Activated CD4-positive, alpha-beta T cell treated with anti-CD3 and anti-CD28 coated beads, Interleukin-10, Interleukin-2, amounts not matched to agents 100 ng/mL and 50 ng/mL, durations not matched to agents 16 hours and 8 hours (primary cell): ENCODE results near the gene GRIK3.

Source experiments
- DNase-seq: peaks from one replicate; pipeline ENCODE4 v3.0.0-alpha.2; 2020

Gene GRIK3

DNA sequence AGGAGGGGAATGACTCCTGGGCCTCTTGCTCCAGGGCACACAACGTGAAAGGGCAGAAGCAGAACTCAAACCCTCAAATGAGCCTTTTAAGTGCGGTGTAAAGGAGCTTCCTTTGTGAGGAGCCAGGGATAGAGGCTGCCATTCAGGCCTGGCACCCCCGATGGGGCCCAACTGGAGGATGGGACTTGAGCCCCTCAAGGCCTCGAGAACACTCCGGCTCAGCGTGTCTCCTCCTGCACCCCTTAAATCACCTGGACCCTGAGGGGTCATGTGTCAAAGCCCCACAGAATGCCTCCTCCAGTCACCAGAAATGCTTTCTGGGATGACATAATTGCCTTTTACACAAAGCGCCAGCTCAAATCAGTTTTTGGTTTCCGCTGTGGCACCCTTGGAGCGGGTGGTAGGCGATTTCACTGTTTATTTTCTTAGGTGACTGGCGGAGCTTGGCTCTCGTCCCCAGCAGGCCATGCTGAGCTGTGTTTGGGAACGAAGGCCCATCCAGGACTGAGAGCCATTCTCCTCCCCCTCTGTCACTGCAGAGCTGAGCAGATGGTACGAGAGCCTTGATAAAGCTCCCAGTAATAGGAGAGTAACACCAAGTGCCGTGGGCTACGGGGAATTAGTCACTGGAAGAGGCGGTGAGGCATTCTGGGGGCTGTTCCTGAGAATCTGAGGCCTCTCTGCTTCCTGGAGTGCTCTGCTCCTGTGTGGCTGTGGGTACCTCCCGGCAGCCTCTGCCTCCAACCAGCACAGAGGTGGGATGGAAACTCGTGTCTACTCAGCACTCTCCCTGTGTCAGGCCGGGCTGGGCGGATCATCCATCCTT, 163.0 kb downstream of the GRIK3 start:
- no peak for DNase-seq

DNA sequence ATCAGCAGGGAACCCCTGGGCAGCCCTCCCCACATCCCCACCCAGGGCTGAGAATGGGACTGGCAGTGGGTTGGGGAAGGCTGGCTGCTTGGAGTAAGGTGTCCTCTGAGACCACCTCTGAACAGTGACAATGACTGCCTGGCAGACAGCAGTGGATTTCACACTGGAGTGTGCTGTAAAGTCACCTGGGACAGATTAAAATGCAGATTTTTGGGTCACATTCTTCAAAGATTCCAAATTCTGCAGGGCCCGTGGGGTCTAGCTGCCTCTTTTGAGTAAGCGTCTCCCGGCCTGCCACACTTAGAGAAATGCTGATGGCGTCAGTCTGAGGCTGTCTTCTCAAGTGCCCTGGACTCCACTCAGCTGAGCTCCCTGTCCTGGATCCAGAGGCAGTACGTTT, 164.5 kb downstream of the GRIK3 start:
- DNase-seq = no peak

DNA sequence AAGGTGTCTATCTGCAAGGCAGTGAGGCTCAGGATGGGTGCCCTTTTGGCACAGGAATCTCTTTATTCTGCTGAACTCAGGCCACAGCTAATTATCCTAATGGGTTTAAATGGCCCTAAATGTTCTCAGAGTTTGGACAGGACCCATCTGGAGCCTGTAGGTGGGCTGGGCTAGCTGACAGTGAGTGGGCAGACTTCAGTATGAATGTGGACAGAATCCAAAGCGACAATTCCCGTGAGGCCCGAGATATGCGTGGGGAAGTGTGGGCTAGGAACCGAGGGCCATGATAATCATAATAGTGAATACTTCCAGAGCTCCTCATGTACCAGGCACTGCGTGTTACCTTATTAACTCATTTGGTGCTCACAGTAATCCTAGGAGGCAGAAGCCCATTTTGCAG, 165.3 kb downstream of the GRIK3 start:
- no peak for DNase-seq

DNA sequence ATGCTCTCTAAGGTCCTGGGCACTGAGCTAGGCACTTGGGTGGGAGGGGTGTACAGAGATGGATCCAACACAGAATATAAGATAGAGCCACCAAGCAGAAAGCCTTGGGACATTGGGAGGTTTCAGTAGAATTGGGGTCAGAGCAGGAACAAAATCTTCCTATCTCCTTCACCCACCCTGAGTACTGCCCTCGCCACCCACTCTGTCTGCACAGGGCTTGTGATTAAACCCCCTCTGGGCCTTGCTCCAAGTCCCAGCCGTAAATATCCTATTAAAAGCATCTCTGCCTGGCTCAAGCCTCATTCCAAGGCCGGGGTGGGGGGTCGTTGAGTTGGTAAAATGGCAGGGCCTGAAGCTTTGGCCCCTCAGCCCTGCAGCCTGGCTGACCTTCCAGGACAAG, 166.7 kb downstream of the GRIK3 start:
- DNase-seq = no peak

DNA sequence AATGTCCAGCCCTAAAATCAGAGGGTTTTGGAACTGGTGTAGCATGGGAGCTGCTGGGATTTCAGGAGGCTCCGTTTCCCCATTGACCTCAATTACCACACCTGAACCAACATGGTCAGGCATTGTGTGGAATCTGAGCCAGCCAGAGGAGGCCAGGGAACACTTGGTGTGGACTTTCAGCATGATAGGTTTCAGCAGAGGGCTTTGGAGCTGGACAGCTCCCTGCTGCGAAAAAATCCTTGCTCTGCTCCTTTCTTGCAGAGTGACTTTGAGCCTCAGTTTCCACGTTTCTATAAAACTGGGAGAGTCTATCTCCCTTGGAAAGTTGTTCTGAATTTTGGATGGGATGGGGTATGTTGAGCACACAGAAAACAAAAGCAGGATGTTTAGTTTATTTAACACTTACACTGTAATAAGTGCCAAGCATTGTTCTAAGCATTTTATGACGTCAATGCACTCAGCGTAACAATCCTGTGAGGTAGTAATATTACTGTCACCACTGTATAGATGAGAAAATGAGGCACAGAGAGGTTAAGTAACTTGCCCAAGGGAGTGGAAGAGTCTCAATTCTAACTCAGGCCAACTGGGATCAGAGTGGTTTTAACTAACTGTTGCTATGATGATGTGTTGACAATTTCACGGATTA, 168.0 kb downstream of the GRIK3 start:
- no peak for DNase-seq

DNA sequence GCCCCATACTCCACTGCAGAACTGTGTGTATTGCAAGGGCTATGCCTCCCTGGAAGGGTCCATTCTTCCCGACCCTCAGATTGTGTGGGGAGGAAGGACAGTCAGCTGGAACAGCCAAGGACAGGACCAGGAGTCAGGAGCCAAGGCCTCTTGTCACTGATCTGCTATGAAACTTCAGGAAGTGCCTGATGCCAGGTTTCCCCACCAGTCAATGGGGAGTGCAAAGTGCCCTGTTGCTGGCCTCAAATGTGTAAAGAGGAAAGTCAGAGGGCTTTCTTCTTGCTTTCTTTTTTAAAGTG, 168.8 kb downstream of the GRIK3 start:
- no peak for DNase-seq

DNA sequence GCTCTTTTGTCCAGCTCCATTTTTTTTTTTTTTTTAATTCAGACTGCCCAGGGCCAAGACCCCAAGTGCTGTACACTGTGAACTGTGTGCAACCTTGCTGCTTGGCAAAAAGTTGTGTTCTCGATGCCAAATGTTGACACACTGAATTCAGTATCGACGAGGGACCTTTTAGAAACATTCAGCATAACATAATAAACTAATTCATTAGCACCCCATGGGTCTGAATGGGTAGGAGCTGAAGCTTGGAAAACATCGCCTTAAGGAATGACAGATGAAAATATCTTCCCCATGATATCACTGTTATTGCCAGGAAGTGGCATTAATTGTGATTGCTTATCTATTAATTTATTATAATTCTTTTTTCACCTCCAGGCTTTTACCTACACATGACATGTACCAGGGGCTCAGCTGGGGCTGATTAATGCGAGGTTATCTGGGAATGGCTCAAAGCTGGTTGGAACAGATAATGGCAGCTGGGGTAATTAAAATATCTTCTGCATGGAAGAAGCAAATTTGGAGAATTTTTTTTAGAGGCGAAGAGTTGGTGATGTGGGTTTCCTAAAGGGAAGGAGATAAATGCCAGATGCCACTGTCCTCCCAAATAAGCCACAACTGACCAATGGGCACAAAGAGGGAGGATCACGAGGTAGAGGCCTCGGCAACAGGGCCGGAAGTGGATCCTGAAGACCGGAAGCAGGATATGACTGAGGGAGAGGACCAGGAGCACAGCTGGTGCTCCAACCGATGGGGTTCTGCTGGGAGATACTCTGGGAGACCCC, 169.3 kb downstream of the GRIK3 start:
- DNase-seq = no peak

DNA sequence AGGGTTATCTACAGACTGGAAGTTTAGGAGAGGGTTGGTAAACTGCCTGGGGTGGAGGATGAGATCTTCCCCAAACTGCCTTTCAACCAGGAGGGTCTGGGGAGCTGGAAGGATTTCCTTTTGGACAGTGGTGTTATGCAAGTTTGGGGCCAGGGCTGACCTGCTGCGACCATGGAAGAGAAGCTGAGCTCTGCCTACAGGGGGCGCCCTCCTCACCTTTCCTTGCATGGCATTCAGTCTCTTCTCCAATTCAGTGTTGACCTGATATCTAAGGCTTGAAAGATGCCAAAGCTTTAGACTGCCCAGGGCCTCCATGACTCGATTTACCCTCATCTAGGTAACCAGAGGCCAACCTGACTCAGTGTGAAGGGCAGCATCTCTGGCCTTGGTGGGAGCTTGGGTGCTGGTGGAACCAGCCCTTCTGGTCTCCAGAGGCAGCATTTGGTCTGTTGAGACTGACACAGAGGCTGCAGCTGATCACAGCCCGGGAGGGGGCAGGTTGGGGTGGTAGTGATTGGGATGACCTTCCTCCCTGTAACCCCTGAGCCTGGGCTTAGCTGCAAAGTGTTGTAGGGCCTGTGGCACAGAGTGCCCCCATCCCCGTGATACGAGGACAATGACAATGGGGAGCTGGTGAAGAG, 170.0 kb downstream of the GRIK3 start:
- peak; percentile 30 for DNase-seq

DNA sequence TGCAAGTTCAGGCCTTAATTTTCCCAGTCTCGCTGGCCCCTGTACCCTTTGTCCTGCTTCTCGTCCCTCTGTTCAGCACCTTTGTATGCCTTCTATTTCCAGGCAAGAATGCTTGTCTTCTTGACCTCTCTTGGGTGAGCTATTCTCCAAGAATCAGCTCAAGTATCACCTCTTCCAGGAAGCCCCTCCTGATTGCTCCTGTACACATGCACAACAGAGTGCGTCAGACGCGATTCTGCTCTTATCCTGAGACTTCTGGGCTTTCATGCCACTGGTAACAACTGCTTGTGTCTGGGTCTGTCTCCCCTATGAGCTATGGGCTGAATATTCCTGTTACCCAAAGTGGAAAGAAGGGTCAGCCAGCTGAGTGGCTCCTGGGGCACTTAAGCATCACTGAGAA, 170.8 kb downstream of the GRIK3 start:
- no peak for DNase-seq

DNA sequence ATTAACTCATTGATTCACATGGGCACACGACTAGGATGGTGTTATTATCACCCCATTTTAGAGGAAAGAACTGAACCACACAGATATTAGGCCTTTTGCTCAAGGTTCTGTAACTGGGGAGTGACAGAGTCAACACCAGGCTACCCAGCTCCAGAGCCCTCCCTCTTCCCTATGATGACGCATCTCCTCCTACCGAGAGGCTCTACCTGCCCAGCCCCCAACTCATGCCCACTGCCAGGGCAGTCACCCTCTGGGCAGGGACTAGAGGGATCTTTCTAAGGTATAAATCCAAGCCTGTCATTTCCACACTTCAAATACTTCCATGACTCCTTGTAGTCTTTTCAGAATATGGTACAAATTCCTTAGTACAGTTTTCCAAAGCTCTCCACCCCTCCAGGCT, 171.3 kb downstream of the GRIK3 start:
- no peak for DNase-seq

DNA sequence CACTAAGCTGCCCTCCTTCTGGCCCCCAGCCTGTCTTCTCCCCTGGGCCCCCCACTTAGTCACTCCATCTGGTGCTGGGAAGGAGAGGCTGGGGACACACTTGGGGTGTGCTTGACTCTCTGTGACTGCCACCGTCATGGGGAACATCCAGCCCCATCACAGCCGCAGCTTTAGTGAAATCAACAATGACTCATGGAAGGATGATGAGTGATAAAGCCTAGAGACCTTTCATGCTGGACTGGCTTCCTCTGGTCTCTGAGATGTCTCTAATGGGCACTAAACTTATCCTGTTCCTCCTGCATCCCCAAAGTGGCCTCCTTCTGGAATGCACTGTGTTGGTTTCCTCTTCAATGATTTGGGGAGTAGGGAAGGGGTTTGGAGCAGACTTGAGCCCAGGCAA, 172.9 kb downstream of the GRIK3 start:
- DNase-seq = no peak

DNA sequence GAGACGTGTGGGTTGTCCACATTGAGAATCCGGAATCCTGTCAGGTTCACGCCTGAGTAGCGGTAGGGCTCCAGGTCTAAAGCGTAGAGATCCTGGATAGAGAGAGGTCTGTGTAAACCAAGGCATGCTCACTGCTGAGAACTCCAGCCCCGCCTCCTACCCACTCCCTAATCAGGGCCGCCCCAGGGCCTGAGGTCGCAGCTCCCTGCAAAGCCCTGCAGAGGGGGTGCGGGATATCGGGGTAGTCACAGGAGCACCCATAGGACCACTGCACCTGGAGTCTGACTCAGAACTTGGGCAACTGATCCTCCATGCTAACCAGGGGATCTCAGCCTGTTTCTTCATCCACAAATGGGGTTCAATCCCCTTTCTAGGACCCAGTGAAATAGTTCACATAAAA, 174.4 kb downstream of the GRIK3 start:
- DNase-seq = no peak

DNA sequence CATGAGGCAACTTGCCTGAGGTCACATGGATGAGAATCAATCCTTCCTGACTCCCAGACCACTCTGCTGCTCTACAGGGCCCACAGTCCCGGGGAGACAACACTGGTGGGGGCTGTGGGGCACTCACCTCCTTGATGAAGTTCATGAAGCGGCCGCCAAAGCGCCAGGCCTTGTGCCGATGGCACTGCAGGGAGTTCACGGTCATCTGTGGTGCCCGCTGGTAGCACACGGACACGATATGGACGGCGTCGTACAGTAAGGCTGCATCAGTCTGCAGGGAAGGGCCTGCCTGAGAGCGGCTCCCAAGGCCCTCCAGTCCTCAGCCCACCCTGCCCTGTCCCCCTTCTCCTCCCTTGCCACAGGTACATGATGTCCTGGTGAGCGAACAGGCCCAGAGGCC, 175.3 kb downstream of the GRIK3 start:
- DNase-seq = no peak

DNA sequence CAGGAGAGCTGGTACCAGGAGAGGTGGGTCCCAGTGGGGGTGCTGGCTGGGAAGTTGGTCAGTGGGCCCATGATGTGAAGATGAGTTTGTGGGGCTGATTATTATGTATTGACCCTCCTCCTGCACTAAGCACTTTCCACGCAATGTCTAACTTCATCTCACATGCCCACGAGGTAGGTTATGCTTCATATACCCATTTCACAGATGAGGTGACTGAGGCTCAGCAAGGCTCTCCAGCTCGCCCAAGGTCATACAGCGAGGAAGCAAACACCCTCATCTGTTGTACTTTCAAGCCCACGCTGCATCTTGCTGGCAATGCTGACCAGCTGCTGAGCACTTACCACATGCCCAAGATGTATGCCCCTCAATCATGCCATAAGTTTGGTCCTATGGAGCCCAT, 175.8 kb downstream of the GRIK3 start:
- no peak for DNase-seq

DNA sequence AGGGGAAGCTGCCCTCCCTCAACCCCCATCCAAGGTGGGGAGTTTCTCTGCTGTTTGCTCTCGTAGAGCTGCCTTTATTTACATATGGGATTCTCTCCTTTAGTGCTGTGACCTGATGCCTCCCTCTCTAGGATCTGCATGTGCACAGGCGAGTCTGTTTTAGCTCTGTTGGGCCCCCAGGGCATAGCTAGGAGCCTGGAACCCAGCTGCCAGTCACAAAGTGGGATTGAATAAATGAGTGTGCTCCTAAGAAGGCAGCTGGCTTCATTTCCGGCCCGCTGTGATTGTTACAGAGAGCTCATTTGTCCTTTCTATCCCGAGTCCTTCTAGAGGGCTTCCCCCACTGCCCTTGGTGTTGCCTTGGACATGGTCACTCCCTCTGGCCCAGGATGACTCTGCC, 176.6 kb downstream of the GRIK3 start:
- DNase-seq = no peak

DNA sequence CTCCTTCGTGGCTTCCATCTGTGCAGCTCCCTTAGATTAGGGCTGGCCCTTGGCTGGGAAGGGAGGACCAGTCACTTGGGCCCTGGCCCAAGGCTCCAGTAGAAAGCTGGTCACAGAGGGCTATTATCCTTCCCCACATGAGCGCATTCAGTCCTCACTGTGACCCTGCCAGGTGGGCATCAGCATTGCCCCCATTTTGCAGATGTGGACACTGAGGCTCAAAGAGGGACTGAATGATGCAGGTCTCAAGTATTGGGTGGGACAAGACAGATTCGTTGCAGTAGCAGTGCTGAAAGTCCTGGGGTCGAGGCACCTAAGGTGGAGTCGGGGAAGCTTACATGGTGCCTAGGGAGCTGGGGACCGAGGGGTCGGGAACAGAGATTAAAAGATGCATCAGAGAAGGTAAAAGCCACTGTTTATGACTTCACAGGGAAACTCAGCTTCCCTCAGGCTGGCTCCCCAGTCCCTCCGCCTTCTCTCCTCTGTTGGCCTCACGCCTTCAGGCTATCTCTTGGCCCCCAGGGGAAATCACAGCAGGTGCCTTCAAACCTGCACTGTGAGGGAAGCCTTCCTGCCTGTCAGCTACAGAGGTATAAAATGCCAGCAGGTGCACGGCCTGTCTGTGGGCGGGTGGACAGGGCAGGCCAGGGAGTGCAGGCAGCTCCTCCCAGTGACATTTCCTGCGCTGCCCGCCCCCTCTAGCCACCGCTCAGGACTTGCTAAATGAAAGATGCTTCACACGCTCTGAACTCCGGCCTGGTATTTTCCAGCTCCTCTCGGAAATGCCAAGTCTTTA, 178.4 kb downstream of the GRIK3 start:
- DNase-seq = no peak

DNA sequence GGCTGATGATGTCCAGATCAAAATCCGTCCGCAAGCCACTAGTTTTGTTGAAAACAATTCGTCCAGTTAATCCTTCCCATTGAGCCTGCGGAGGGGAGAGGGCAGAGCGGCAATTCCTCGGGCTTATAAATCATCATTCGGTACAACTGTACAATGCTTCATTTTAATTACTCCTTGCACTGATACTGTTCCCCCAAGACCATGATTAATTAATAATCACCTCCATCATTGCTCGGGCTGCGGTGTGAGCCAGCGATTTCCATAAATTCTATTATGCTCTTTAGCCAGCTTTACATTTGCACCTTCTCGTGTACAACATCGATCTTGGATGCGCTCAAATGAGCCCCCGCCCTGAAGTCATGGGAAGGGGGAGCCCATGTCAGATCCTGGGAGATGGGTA, 180.7 kb downstream of the GRIK3 start:
- DNase-seq = no peak

DNA sequence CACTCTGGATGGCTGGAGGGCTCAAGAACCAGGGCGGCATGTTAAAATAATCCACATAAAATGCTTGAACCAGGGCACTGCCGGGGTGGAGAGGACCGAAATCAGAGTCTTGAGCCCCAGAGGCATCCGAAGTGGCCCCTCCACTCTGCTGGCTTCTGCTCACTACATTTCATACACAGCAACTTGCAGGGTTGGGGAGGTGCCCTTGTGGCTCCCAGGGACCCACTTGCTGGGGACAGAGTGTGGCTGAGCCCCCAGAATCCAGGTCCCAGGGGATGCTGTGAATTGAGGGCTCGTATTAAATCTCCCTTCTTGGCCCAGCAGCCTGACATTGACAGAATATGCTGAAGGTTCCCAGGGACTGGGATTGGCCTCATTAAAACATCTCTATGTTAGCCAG, 181.7 kb downstream of the GRIK3 start:
- no peak for DNase-seq

DNA sequence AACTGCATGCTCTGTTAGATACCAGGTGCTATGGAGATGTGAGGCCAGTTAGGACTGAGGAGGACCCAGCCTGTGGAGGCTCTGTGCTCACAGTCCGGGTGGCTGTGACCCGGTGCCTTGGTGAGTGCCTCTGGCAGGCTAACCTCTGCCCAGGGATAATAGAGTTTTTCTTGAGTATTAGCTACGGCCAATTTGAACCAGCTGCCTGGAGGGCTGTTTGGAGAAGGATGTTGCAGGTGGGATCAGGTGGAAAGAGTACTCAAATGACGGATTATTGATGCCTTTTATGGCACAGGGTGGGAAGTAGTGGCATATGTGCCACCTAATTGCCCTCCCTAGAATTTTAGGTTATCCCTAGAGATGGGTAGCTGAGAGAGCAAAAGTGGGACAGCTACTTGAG, 182.7 kb downstream of the GRIK3 start:
- DNase-seq = no peak

DNA sequence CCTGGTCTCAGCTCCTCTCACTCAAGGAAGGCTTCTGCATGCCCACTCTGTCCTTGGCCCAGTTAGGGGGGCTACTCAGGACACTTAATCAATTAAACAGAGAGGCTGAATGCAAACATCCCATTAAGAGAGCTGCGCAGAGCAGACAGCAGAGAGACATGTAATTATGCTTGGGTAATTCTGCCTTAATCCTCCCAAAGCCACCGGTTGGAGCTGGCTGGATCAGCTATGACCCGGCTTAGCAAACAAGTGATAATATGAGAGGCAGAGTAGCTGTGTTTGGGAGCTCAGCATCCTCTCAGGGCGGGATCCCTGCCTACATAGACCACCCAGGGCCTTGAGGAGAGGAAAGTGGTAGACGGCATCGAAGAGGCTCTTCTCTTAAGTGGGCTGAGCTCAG, 183.2 kb downstream of the GRIK3 start:
- no peak for DNase-seq

DNA sequence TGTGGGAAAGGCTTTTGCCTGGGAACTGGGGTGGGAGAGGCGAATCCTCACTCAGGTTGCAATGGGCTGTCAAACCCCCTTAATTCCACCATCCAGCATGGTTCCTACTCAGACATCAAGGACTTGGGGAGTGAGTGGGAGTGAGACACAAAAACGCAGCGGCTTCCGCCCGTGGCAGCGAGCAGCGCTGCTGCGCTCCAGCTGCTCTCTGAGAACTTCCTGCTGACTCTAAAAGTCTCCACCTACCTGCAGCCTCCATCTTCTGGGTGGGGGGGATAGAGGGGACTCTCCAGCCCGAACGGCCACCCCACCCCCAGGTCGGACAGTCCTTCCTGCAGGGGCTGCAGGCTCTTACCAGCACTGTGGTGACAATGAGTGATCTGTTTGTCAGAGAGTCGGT, 184.4 kb downstream of the GRIK3 start:
- DNase-seq = no peak

DNA sequence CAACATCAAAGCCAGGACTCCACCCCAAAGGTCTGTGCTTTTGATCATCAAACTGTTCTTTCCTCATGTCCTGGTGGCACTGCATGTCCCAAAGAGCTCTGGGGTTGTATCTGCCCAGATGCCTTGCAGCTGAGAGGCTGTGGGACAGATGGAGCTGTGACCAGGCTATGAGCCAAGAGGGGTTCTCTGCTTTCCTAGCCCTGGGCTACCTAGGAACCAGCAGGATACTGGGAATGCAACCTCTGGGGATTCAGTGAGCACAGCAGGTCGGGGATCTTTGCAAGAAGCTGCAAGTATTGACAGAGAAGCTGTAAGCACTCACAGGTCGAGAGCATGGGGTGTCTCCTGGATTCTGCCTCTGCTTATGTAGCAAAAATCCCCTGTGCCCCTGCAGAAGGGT, 186.6 kb downstream of the GRIK3 start:
- DNase-seq = no peak

DNA sequence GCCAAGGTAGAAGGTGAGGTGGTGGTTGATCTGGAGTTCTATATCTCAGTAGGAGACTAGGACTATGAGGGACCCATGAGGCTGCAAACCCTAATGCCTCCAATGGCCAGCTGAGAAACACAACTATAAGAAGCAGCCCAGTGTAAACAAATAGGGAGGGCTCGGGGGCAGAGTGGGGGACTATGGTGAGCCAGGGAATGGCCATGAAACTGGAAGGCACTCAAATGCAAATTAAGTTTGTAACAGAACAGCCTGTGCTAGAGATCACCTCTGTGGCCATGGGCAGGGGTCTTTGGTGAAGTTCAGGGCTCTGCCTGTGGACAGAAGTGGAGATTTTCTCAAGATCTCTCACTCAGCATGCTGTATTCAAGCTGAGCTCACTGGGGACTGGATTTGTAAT, 187.1 kb downstream of the GRIK3 start:
- DNase-seq = no peak
